Skeletal muscle satellite cell (primary cell): ENCODE results near the gene SFXN5. TPM values are rescaled to one million over a fixed set of nuclear protein-coding genes. Genes with fewer than 3 reads are reported as not detected.
A peak's percentile ranks its signal among the peaks of the same experiment; 100 is the strongest.
"Not testable (repeated sequence)": the region's sequence is repeated elsewhere in the genome, so short reads cannot be mapped to it uniquely, and the experiment has no call there.

Experiments used
- H3K27me3 ChIP-seq: 2 replicates; pipeline ENCODE4 v1.7.0; 2013; ENCODE audit warnings: low read length; ENCODE audit not compliant: control insufficient read depth, insufficient read depth
- H3K36me3 ChIP-seq: 2 replicates; pipeline ENCODE4 v1.7.0; 2013; ENCODE audit warnings: mild to moderate bottlenecking, control low read depth, low read length; ENCODE audit not compliant: insufficient read depth
- H3K4me1 ChIP-seq: 2 replicates; pipeline ENCODE4 v1.7.0; 2013; ENCODE audit warnings: low read length; ENCODE audit not compliant: control insufficient read depth, insufficient read depth
- H3K4me2 ChIP-seq: 2 replicates; pipeline ENCODE4 v1.7.0; 2013; ENCODE audit warnings: mild to moderate bottlenecking, low read length
- H3K4me3 ChIP-seq: 2 replicates; pipeline ENCODE4 v1.7.0; 2013; ENCODE audit warnings: low read length
- H3K9ac ChIP-seq: 2 replicates; pipeline ENCODE4 v1.7.0; 2013; ENCODE audit warnings: mild to moderate bottlenecking, low read depth, low read length, moderate library complexity
- H3K9me3 ChIP-seq: replicated peaks from 2 replicates; pipeline ENCODE4 v1.7.0; 2013; ENCODE audit warnings: mild to moderate bottlenecking, control low read depth, low read length
- total RNA-seq: library from RNA; depleted of rRNA; stranded (reverse); fragments of >200 nt; gene quantifications from 2 replicates; pipeline ENCODE4 v1.2.3, GENCODE V29; 2012; rRNA removed

SFXN5 gene
- total RNA-seq: 5.6 and 7.4 TPM in 2 replicates

GRCh38 chr2:73071360-73072128 lies at the start of gene SFXN5:
Gene SFXN5 (minus strand): TSS chr2:73071712. CDS start chr2:73071705, 7 bp downstream.
- Histone ChIP-seq H3K9ac (peak within 1 kb of the TSS; percentile 93), H3K4me1 (peaks cover 19% of the 10 kb centered on the region), H3K27me3 (no peaks in the 10 kb centered on the region), H3K4me3 (peak within 1 kb of the TSS; percentile 92), H3K4me2 (peak within 1 kb of the TSS; percentile 96), H3K9me3 (no peaks in the 10 kb centered on the region), H3K36me3 (peaks cover 22% of the 10 kb centered on the region)

GRCh38 chr2:73119611-73120239 lies 48.2 kb upstream of the SFXN5 start:
- H3K9ac ChIP-seq, H3K36me3 ChIP-seq, H3K27me3 ChIP-seq, H3K9me3 ChIP-seq, H3K4me2 ChIP-seq, H3K4me1 ChIP-seq, H3K4me3 ChIP-seq: not testable (repeated sequence)

DNA sequence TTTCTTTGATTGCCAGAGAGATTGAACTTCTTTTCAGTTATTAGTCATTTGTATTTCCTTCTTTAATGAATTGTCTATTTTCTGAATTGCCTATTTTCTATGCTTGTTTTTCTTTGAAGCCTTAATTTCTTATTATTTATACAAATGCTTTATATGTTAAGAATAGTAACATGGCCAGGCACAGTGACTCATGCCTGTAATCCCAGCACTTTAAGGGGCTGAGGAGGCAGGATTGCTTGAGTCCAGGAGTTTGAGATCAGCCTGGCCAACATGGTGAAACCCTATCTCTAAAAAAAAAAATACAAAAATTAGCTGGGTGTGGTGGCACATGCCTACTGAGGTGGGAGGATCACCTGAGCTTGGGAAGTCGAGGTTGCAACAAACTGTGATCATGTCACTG lies 45.9 kb upstream of the SFXN5 start:
- Histone ChIP-seq H3K36me3 (no peaks in the 10 kb centered on the region), H3K9ac (no peak overlapping the region), H3K27me3 (no peaks in the 10 kb centered on the region), H3K4me3 (no peak overlapping the region), H3K4me2 (no peak overlapping the region), H3K9me3 (no peaks in the 10 kb centered on the region), H3K4me1 (peaks cover 15% of the 10 kb centered on the region)

DNA sequence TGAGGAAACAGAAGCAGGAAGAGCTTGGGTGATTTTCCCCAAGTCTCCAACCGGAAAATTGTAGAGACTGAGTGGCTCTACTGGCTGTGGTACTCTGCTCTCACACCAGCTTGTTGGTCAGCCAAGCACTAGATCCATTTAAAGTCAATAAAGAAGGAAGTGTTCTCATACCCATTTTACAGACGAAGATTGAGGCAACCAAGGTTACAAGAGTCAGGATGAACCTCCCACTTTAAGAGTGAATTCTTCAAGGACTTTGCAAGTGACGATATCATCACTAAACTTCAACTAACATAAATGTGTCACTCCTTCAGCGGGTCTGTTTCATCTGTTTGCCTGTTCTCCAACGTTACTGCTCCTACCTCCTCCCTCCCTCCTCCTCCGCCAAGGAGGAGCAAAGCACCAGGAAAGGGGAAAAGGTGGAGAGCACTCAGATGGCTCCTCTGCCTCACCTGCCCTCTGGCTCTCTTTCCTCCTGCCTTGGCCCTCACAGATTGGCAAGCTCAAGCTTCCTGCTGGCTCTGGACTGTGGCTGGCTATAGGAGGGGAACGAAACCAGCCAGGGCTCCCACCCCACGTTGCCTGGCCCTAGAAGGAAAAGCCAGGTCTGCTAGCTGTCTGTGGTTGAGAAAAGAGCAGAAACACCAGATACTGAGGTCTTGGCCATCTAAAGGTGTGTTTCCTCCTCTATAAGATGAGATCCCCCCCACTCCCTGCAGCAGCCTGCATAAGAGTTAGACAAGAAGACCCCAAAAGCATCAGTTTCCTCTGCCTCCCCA lies 44.9 kb upstream of the SFXN5 start:
- Histone ChIP-seq H3K9me3 (no peaks in the 10 kb centered on the region), H3K4me2 (no peak overlapping the region), H3K9ac (no peak overlapping the region), H3K4me3 (no peak overlapping the region), H3K36me3 (no peaks in the 10 kb centered on the region), H3K27me3 (no peaks in the 10 kb centered on the region), H3K4me1 (peaks cover 16% of the 10 kb centered on the region)

DNA sequence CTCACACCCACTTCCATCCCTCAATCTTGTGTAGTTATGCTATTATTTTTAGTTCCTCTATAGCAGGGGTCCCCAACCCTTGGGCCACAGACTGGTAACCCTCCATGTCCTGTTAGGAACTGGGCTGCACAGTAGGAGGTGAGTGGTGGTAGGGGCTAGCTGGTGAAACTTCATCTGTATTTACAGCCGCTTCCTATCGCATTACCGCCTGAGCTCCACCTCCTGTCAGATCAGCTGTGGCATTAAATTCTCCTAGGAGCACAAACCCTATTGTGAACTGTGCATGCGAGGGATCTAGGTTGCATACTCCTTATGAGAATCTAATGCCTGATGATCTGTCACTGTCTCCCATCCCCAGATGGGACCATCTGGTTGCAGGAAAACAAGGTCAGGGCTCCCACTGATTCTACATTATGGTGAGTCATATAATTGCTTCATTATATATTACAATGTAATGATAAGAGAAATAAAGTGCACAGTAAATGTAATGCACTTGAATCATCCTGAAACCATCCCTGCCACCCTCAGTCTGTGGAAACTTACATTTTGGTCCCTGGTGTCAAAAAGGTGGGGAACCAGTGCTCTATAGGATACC lies 42.9 kb upstream of the SFXN5 start:
- Histone ChIP-seq H3K36me3 (no peaks in the 10 kb centered on the region), H3K9ac (no peak overlapping the region), H3K9me3 (no peaks in the 10 kb centered on the region), H3K4me2 (peak overlapping the region; percentile 96), H3K4me1 (peaks cover 35% of the 10 kb centered on the region), H3K4me3 (no peak overlapping the region), H3K27me3 (no peaks in the 10 kb centered on the region)

GRCh38 chr2:73112913-73113854 lies 41.7 kb upstream of the SFXN5 start, which contains the start of gene RAB11FIP5:
Gene RAB11FIP5 (minus strand): TSS chr2:73112948. CDS start chr2:73112777, 171 bp downstream.
- Histone ChIP-seq H3K9ac (peak within 1 kb of the TSS; percentile 94), H3K27me3 (no peaks in the 10 kb centered on the region), H3K9me3 (no peaks in the 10 kb centered on the region), H3K36me3 (no peaks in the 10 kb centered on the region), H3K4me3 (peak within 1 kb of the TSS; percentile 89), H3K4me2 (peak within 1 kb of the TSS; percentile 96), H3K4me1 (peaks cover 39% of the 10 kb centered on the region)

GRCh38 chr2:73112026-73112912 lies 40.8 kb upstream of the SFXN5 start:
- Histone ChIP-seq H3K9ac (peak overlapping the region; percentile 94), H3K4me1 (peaks cover 42% of the 10 kb centered on the region), H3K4me2 (peak overlapping the region; percentile 96), H3K9me3 (no peaks in the 10 kb centered on the region), H3K36me3 (no peaks in the 10 kb centered on the region), H3K27me3 (no peaks in the 10 kb centered on the region), H3K4me3 (peak overlapping the region; percentile 89)

GRCh38 chr2:73111073-73112025 lies 39.8 kb upstream of the SFXN5 start:
- Histone ChIP-seq H3K27me3 (no peaks in the 10 kb centered on the region), H3K4me3 (peak overlapping the region; percentile 89), H3K4me1 (peaks cover 48% of the 10 kb centered on the region), H3K9me3 (no peaks in the 10 kb centered on the region), H3K9ac (peak overlapping the region; percentile 94), H3K36me3 (no peaks in the 10 kb centered on the region), H3K4me2 (peak overlapping the region; percentile 96)
